NCI-H2107 treated with DMSO at 0.1 percent for 48 hours (cell line): Measurements from ENCODE around the gene PIK3AP1.

ENCODE experiments used
- DNase-seq: peaks from one replicate; lab custom pipeline; 2025; ENCODE audit not compliant: unreplicated experiment; lab: John Stamatoyannopoulos, UW

The PIK3AP1 gene

DNA sequence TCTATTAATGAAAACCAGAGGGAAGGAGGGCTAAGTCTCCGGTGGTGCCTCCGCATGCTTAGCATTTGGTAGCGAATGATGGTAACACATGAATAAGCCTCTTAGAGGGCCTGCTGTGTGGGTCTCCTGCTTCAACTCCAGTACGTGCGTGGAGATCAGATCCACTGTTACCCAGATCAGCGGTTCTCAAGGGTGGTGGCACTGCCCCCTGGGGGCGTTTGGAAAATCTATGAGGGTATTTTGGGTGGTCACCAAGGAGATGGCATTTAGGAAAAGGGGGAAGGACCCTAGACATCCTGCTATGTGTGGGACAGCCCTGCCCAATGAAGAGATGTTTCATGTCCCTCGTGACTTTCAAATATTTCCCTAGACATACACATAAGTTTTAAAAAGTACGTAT lies 76.4 kb downstream of the PIK3AP1 start:
- DNase-seq, result no peak

DNA sequence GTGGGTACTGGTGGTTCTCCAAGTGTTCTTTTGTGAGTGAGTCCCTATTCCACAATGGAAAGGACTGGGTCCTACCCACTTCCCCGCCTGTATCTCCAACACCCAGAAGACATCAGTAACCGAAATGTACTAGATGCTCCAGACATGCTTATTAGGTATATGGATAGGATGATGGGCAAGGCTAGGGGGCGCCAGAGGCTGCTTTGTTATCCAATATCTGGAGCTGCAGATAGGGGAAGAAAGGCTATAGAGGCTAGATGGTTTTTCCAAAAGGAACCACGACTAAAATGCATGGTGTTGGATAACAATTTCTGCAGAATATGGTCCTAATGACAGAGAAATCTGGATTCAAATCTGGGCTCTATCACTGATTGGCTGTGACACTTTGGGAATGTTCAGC lies 77.3 kb downstream of the PIK3AP1 start:
- peak; percentile 15 for DNase-seq

DNA sequence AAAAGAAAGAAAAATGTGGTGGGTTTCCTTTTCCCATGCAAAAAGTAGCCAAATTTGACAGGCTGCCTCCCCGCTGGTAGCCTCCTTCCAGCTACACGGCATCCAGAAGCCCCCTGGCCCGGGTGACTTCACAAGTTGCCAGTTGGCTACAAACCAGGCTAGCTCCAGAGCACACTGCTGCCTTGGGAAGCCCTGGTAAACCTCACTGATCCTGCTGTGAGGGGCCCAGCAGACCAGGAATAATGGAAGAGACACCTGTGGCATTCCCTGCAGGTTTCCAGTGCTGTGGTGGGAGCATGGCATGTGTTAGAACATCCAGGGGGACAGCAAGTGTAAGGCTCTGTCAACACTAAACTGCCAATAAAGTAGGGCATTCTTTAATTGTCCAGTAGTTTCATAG lies 77.8 kb downstream of the PIK3AP1 start:
- no peak for DNase-seq

DNA sequence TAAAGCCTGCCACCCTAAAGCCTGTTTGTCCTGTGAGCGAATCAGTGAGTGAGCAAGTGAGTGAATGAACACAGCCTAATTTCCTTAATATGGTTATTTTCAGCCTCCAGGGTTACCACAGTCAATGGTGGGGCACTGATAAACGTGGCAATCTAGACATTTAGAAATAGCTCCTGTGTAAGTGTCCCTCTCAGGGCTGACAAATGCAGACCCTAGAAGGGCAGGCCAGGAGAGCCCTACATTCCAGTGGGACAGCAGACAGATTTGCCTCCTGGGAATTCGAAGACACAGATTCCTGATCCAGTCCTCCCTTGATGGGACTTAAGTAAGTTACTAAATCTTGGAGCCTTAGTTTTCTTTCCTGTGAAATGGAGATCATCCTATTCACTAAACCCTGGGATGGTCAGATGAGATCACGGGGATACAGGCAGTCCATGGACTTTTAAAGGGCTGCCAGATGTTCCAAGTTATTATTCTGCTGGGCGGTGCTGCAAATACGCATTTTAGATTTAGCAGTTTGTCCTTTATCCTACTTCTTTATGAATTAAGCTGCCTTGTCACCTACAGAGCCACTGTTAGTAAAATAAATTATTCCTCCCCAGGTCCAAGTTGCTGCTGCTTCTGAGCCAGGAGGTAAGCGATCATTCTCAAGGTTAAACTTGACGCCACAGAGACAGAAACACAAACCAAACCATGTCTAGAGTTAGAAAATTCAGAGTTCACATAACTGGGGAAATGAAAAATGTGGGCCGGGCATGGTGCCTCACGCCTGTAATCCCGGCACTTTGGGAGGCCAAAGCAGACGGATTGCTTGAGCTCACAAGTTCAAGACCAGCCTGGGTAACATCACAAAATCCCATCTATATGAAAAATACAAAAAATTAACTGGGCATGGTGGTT lies 78.7 kb downstream of the PIK3AP1 start:
- no peak for DNase-seq

DNA sequence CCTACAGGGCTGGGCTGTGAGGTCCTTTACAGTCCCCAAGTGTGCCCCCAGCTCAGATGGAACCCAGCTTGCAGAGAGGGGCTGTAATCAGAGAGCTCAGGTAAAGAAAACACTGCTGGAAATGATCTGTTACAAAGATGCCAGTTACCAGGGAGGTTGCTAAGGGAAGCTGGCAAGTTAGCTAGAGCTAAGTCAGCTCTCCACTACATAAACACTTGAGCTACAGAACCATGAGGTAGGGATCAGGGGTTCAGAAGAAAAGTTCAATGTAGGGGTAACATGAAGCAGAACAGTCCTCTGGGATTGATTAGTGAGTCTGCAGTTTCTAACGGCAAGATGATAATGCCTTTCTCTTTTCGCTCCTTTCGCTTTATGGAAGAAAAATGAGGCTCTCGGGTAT lies 80.4 kb downstream of the PIK3AP1 start:
- DNase-seq, result no peak

DNA sequence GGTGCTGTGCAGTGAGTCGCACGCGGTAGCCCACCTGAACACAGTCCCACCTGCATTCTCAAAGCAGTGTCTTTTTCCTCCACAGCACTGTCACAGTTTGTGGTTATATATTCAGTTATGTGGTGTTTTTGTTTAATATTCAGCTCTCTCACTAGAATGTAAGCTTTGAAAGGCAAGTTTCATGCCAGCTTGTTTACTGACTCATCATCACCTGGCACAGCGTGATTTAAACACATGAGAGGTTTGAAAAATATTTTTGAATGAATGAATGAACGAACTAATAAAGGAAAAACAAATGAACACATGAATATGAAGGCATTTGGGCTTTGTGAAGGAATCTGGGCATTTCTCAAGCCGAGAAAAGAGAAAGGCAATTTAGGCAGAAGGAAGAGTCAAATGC lies 81.6 kb downstream of the PIK3AP1 start:
- DNase-seq, result no peak

DNA sequence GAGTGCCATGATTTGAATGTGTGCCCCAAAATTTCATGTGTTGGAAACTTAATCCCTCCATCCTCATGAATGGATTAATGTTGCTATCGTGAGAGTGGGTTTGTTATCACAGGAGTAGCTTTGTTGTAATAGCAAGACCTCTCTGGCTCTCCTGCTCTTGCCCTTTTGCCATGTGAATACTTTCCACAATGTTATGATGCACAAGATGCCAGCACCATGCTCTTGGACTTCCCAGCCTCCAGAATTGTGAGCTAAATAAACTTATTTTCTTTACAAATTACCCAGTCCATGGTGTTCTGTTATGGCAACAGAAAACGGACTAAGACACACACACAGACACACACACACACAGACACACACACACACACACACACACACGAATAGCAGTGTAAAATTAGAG lies 82.2 kb downstream of the PIK3AP1 start:
- no peak for DNase-seq

DNA sequence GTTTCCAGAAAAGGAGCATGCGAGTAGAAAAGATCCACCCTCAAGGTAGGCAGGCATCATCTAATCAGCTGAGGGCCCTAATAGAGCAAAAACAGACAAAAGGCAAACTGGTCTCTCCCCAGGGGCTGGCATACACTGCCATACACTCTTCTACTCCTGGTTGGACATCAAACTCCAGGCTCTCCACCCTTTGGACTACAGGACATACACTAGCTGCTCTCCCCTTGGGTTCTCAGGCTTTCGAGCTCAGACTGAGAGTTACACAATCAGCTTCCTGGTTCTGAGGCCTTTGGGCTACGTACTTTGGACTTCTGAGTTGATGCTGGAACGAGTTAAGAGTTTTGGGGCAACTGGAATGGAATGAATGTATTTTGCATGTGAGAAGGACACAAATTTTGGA lies 82.6 kb downstream of the PIK3AP1 start:
- no peak for DNase-seq

DNA sequence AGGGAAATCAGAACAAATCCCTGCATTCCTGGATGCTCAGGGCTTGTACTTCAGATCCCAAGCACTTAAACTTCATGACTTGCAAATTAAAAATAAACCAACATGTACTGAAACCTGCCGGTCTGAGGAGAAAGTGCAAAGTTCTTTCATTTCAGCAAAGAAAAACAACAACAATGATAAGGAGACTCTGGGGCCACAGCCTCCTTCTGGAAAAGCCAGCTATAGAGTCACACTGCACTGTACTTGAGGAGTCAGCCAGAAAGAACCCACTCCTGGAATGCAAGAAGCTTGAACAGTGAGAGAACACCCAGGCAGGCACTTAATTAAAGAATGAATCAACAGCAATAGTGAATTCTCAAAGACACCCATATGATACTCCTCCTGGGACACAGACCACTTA lies 83.8 kb downstream of the PIK3AP1 start:
- no peak for DNase-seq

DNA sequence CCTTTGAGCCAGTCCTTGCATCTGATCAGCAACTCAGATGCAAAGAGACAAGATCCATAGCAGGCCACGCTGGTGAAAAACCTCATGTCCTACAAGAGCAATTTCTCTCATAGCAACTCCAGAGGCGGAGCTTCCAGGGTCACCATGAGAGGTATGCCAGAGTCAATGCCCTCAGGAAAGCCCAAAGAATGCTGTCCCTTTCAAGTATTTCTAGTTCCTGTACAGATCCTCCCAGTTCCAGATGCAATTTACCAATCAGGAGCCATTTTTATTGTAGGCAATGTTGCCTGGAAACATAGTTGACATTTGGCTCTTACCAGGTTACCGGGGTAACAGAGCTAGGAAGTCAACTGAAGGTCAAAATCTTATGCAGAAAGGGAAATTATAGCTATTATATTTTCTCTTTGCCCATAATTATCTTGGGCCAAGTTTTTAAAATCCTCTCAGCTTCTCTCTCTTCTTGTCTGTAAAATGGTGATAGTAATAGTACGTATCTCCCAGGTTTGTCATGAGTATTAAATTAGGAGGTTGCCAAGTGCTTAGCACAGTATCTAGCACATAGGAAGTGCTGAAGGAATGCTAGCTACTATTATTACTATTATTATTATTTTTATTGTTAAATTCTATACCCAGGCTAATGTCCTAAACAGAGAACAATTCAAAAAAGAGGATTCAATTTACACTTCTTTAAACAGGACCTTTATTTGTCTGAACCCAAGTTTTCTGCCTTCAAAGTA lies 87.2 kb downstream of the PIK3AP1 start:
- DNase-seq, result no peak

DNA sequence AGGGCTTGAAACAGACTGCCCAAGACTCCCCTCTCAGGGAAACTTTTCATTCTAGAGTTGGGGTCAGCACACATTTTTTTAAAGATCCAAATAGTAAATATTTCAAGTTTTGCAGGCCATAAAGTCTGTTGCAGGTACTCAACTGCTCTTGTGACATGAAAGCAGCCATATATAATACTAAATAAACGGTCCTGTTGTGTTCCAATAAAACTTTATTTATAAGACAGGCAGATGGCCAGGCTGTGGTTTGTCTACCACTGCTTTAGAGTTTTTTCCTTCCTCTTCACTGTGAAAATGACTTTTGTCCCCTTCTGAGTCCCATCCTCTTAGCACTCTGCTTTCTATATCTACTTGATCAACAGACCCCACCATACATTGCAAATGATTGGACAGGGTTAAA lies 93.0 kb downstream of the PIK3AP1 start:
- no peak for DNase-seq

DNA sequence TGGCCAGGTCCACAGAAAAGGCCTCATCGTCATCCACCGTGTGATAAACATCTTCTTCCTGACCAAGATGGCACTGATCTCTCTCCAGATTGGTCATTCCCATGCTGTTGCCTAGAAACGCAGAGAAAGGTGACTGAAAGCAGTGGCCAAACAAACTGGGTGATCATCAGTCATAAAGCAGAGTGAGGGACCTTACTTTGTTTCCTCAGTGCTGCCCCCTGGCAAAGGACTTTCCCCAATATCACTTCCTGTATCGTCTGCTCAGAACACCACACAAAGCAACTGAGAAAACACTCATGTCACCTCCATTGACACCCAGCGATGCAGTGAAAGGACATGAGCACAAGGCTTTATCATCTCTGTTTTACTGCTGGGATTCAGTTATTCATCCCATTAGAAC lies 93.5 kb downstream of the PIK3AP1 start:
- no peak for DNase-seq

DNA sequence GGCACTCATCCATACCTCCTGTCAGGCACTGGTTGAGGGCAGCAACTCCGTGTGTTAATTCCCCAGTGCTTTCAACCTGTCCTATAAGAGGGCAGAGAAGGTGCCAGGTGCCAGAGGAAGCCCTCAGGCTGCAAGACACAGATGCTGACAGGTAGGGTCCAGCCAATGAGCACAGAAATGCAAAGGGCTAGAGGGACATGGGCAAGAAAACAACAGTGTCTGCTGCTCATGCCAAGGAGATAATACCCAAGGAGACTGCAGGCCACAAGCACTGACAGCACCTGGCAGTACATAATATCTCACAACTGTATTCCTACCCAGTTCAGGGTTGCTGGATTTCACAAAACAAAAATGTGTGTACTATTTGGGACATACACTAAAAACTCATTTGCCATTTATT lies 95.1 kb downstream of the PIK3AP1 start:
- no peak for DNase-seq

DNA sequence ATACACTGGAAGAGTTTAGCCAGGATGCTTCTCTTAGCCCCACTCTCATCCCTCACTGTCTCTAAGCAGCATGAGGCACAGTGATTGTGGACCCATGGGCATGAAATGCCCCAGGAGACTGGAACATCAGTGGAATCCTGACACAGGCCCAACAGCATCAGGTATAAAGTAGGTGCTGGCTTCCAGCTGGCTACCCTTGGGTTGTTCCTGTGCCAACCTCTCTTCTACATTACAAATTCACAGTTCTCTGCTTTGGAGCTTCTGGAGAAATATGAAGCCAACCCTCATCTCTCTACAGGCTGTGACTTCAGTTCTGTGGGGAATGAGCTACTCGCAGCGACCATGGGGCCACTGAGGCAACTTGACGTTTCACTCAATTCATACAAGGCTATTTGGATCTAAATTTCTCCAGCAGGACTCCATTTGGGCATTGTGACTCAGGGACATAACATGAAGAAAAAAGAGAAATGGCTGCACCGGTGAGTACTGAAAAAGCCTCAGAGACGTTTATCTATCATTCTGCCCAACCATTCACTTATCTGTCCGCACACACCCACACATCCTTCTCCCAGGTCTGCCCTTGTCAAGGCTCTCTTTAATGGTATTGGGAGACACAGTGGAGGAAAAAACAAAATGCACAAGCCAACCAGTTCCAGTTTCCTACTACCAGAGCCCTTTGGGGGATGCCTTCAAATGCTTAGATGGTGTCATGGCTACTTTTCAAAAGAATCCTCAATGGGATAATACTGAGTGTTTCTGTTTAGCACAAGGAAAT lies 98.1 kb downstream of the PIK3AP1 start:
- DNase-seq, result no peak

DNA sequence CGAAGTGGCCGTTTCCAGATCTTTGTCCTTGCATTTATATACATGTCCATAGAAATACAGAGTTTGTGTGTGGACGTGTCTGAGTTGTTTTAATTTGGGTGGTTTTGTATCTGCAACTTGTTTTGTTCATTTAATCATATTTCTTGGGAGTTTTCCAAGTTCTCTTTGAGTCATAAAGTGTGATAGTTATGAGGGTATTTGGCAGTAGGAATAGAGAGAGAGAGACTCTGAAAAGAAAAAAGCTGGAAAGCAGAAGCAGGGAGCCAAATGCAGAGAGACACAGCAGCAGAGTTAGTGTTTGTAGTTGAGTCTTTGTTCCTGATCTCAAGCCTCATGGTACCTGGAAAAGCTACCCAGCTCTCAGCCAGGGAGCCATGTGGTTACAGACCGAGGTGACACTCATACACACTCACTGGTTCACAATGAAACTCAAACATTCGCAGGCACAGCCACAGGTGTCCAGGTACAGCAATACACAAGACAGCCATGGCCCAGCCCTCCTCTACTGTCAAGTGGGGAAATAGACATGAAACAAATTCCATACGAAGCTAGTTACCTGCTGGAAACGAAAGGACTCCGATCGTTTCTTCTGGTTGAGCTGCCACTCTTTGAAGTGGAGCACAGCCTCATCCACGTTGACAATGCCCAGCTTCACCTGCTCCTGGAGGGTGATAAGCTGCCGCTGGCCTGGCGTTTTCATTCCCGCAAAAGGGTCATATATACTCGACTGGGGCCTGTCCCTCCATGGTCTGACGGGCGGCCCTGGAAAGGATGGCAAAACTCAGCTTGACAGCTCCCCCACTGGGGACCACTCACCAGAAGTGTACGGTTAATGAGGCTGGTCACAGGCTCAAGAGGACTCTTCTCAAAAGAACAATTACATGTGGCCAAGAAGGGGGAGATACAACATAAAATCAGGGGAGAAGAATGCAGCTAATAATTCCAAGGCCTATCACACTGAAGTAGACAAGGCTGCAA lies 100.2 kb downstream of the PIK3AP1 start:
- peak; percentile 37 for DNase-seq

DNA sequence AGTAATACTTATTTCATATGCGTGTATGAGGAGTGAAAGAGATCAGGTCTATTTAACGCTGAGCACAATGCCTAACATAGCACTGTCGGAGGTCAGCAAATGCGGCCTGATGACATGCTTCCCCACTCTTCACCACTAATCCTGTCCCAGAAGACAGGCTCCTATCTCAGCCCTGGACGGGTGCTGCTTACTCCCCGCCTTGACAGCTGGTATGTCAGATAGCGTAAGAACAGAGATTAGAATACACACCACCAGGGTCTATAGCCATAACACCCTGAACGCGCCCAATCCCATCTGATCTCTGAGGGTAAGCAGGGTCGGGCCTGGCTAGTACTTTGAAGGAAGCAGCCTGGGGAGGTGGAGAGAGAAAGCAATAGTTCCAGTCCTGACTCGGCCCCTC lies 101.2 kb downstream of the PIK3AP1 start:
- no peak for DNase-seq

DNA sequence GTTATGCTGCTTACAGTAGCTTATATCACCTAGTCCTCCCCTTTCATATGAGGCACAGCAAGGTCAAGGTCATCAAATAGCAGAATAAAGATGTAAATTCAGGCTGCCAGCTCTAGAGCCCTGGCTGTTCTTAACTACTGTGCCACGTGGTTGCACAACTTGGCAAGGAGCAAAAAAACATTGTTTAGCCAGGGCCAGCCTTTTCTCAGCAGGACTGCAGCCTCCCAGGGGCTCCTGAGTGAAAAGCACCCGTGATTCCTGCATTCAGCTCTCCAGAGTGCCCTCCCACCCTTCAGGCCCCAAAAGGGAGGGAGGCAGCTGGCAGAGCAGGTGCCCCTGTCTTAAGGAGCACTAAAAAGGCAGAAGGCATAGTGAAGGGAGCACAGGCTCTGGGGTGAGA lies 101.7 kb downstream of the PIK3AP1 start:
- DNase-seq, result no peak

DNA sequence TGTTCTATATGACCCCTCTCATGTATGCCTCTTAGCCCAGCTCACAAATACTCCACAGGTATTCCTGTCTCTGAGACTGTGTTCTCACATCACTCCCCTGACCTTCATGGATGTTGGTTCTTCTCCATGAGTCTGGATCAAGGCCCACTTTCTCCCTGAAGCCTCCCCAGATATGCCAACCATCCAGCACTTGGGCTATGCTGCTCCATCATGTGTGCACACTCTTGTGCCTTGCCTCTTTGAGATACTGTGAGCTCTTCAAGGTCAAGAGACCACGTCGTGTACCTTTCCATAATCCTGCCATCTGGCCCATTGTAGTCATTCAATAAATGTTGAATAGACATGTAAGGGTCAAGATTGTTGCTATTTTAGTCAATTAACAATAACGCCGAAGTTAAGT lies 103.4 kb downstream of the PIK3AP1 start:
- DNase-seq, result no peak

DNA sequence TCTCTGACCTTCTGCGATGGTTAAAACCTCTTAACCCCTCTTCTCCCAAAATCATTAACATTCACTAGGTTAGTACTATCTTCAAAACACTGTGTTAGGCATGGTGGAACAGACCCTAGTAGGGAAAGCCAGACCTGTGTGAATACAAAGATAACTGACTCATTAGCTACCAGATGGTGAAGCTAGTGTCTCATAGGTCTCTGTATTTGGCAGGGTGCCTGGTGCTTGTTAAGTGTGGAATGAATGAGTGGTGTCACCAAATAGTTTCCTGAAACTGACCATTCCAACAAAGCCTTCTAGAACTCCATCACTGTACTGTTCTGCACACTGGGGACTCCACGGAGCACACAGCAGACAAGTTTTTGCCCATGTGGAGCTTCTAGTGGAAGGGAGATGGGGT lies 105.8 kb downstream of the PIK3AP1 start:
- DNase-seq, result no peak

DNA sequence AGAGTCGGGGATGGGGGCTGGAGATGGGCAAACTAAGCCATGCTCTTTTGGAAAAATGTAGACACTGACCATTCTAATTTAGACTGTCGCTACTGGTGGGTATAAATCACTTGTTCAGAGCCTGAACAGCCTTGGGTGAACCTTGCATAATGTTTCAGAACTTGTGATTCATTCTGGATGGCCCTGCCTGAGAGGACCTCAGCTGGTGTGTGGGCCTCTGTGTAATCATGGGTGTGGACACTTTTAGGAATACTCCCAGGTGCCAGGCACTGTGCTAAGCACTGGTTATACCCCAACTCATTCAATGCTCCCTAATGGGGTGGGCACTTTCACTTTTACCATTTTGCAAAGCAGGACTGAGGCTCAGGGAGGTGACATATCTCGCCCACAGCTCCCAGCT lies 106.7 kb downstream of the PIK3AP1 start:
- DNase-seq, result no peak
